K562 (cell line): ENCODE results near the gene BNIP3. TPM values are rescaled to one million over a fixed set of nuclear protein-coding genes. Genes with fewer than 3 reads are reported as not detected.

ENCODE experiments used
- ATF3 ChIP-seq, 2 experiments: fragments of 450-650 bp in 1 of 2; sonication (generic) in 1 of 2; formaldehyde crosslinking in 1 of 2; IDR thresholded peaks in 1 of 2; conservative IDR thresholded peaks in 1 of 2; 2 replicates each; pipeline versions ENCODE4 v1.6.1 to v1.8.1; 2016 to 2023; ENCODE audit warnings: mild to moderate bottlenecking in 2 of 2, moderate library complexity in 2 of 2, inconsistent platforms in 1 of 2, missing genetic modification reagents in 1 of 2
- C11orf30 ChIP-seq: fragments of 450-650 bp; IDR thresholded peaks from 2 replicates; pipeline ENCODE4 v1.6.1; 2016; ENCODE audit warnings: low read depth, mild to moderate bottlenecking
- CEBPG ChIP-seq, 3 experiments: fragments of 200-800 bp in 1 of 3; sonication (Bioruptor generic) in 1 of 3; sonication (generic) in 1 of 3; formaldehyde crosslinking in 1 of 3; IDR thresholded peaks in 2 of 3; conservative IDR thresholded peaks in 1 of 3; 2 replicates each; pipeline versions ENCODE4 v1.6.1 to v1.8.0; 2016 to 2022; ENCODE audit warnings: missing compliant biosample characterization in 2 of 3, missing genetic modification characterization in 2 of 3, mild to moderate bottlenecking in 1 of 3, missing genetic modification reagents in 1 of 3
- CHD4 ChIP-seq: fragments of 200-600 bp; sonication (generic); IDR thresholded peaks from 3 replicates; pipeline ENCODE4 v1.6.1; 2012; ENCODE audit warnings: low read depth, mild to moderate bottlenecking, mixed read lengths, low read length, inconsistent platforms; ENCODE audit not compliant: insufficient read depth, insufficient replicate concordance, poor library complexity, severe bottlenecking
- E2F4 ChIP-seq: sonication (generic); formaldehyde crosslinking; IDR thresholded peaks from 2 replicates; pipeline ENCODE4 v1.8.0; 2022; ENCODE audit warnings: mild to moderate bottlenecking, low read depth, missing genetic modification reagents
- HNRNPL ChIP-seq: fragments of 200-400 bp; formaldehyde crosslinking; IDR thresholded peaks from 2 replicates; pipeline ENCODE4 v1.6.1; 2017; ENCODE audit warnings: low read depth, mild to moderate bottlenecking, low read length
- IRF1 ChIP-seq: sonication (generic); formaldehyde crosslinking; IDR thresholded peaks from 2 replicates; pipeline ENCODE4 v1.8.0; 2022; ENCODE audit warnings: missing genetic modification reagents, mild to moderate bottlenecking, borderline replicate concordance
- MAFK ChIP-seq: IDR thresholded peaks from 2 replicates; pipeline ENCODE4 v1.6.1; 2011; ENCODE audit warnings: low read length, improper control_type of control experiment
- PHF20 ChIP-seq: fragments of 450-650 bp; IDR thresholded peaks from 2 replicates; pipeline ENCODE4 v1.6.1; 2018; ENCODE audit not compliant: partially characterized antibody
- SIX5 ChIP-seq, 2 experiments: IDR thresholded peaks; 2 replicates each; pipeline ENCODE4 v1.6.1; 2011; ENCODE audit warnings: low read length in 2 of 2, borderline replicate concordance in 1 of 2, low read depth in 1 of 2, mild to moderate bottlenecking in 1 of 2, moderate library complexity in 1 of 2; ENCODE audit not compliant: insufficient read depth in 1 of 2
- SMARCE1 ChIP-seq: fragments of 450-650 bp; IDR thresholded peaks from 2 replicates; pipeline ENCODE4 v1.7.1; 2016; ENCODE audit warnings: mild to moderate bottlenecking
- TCFL5 ChIP-seq: fragments of 250-450 bp; sonication (Bioruptor Pico); conservative IDR thresholded peaks from 2 replicates; pipeline ENCODE4 v1.6.1; 2021; ENCODE audit warnings: mild to moderate bottlenecking, moderate library complexity, matching md5 sums
- ZNF124 ChIP-seq: sonication (generic); formaldehyde crosslinking; IDR thresholded peaks from 2 replicates; pipeline ENCODE4 v1.8.1; 2022; ENCODE audit warnings: missing genetic modification reagents
- ZNF224 ChIP-seq: sonication (generic); formaldehyde crosslinking; IDR thresholded peaks from 2 replicates; pipeline ENCODE4 v1.8.0; 2022; ENCODE audit warnings: mild to moderate bottlenecking, missing genetic modification reagents
- ZNF408 ChIP-seq: fragments of 250-450 bp; sonication (Bioruptor Pico); IDR thresholded peaks from 2 replicates; pipeline ENCODE4 v1.4.0; 2020; ENCODE audit warnings: low read depth, mild to moderate bottlenecking, moderate library complexity
- polyA plus RNA-seq, 8 experiments: library from polyadenylated mRNA; depleted of rRNA in 4 of 8; stranded (reverse) in 5 of 8; unstranded in 3 of 8; fragments of >200 nt; fragmentation: Nextera tagmentation in 2 of 8; fragmentation: Illumina TruSeq in 1 of 8; extraction: Ambion mirVana in 2 of 8; extraction: Trizol in 1 of 8; gene quantifications; 2 replicates each; pipeline versions ENCODE4 v1.2.1 to v1.2.3, GENCODE V29; 2011 to 2014; ENCODE audit warnings: inconsistent platforms in 1 of 8, missing spikeins in 1 of 8
- total RNA-seq, 7 experiments: library from RNA; depleted of rRNA in 6 of 7; stranded (reverse); fragments of >200 nt in 6 of 7; fragmentation: Illumina TruSeq in 2 of 7; extraction: Trizol in 2 of 7; gene quantifications; 2 replicates each; pipeline versions ENCODE4 v1.2.1 to v1.2.3, GENCODE V29; 2011 to 2021; ENCODE audit warnings: low replicate concordance in 1 of 7
- TF ChIP-seq, protein P1 (sequence below): fragments of 250-450 bp; sonication (Bioruptor Pico); IDR thresholded peaks from 2 replicates; pipeline ENCODE4 v1.5.0; 2021; ENCODE audit warnings: mild to moderate bottlenecking, moderate library complexity
- TF ChIP-seq, protein P2 (sequence below): sonication (generic); formaldehyde crosslinking; IDR thresholded peaks from 2 replicates; pipeline ENCODE4 v1.9.0; 2022; ENCODE audit warnings: mild to moderate bottlenecking, missing genetic modification reagents
- TF ChIP-seq, protein P3 (sequence below): fragments of 250-450 bp; sonication (Bioruptor Pico); IDR thresholded peaks from 2 replicates; pipeline ENCODE4 v1.6.1; 2021; ENCODE audit warnings: mild to moderate bottlenecking

BNIP3 gene
- total and polyA plus RNA-seq, 9 of the 15 experiments (the other 6 are each of a cell fraction or from before 2014, with no cell fraction given), result 9.2 to 119 (median 42.2) TPM

DNA sequence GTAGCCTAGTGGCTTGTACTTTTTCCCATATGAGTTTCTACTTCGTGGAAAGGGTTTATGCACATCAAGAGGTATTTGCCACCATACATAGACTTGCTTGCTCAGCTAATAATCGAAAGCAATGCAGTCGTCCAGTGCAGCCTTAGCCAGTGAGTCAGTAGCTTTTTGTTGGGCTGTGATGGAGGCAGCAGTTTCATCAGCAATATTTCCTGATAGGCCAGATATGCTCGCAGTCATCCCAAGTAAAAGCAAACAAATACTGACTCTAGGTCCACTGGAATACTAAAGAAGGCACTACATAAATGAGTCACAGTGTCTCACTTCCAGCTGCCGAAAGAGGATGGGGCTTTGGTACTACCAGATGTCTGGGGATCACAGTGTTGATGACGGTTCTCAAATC is 2.1 kb upstream of the BNIP3 start (continued):
- no peak for TF ChIP-seq CHD4
- TF ChIP-seq ZNF224 (CRISPR knock-in tag), result no peak
- no peak for TF ChIP-seq ZNF408
- no peak for TF ChIP-seq ZNF124 (CRISPR knock-in tag)
- TF ChIP-seq SMARCE1, result no peak
- TF ChIP-seq, protein P1, sequence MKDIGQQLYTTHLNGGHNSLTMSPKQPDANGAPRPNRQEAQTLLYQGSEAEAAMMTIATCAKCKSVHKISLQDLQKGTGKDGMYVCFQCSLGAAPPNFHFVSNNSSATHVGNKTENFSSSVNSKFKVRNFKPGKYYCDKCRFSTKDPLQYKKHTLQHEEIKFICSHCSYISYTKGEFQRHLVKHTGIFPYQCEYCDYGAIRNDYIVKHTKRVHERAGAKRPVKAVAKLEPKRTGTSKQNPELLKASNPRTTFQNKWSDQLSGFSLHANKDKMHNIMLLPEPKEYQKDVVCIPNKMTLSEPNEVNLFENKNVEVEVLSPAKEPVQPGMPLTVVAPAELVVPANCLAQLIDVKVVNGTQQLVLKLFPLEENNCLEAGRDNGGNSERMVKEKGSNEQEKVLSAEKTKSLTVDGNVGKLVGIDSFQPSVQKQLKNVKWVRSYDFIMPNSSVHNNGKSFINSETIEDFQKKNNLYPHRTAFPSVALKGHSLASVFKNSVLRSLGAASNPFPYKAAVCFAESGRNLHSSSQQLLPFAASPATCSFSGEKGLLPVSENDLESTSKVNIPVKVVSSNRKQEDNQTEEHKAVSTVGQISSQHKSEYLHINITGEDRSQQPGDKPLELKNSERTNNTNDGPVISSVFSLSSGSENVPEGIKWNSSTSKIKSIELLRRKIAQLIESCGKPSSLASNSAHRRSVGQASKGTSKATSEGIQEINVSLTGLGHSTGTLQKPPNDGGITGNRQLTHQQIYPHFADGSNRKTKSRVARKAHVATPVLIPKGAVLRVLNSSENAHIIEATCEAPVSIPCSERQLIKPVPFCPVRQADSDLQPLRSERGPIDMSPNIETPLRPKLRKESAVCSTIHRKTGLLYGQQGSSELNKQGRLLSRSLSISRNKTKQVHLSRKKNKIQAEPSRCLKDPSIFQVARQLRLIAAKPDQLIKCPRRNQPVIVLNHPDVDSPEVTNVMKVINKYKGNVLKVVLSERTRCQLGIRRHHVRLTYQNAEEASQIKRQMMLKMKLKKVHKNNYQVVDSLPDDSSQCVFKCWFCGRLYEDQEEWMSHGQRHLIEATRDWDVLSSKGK (CRISPR knock-in tag), result no peak
- no peak for TF ChIP-seq IRF1
- no peak for TF ChIP-seq PHF20
- TF ChIP-seq SIX5 (IDR thresholded peaks at IDR 0.05; ENCODE audit: borderline replicate concordance in 1 of 2, insufficient read depth in 1 of 2, low read depth in 1 of 2, low read length in 2 of 2), result no peak
- peak; percentile 79 for TF ChIP-seq C11orf30
- TF ChIP-seq CEBPG (CRISPR knock-in tag; IDR thresholded peaks at IDR 0.05), result no peak
- 0 out of 4 replicates have a peak, but pooled peaks of 1 of the 2 experiments have one; percentile 23 for TF ChIP-seq CEBPG (tag; conservative IDR thresholded peaks at IDR 0.05 in 1 of 2, IDR thresholded peaks at IDR 0.05 in 1 of 2)
- TF ChIP-seq, protein P2, sequence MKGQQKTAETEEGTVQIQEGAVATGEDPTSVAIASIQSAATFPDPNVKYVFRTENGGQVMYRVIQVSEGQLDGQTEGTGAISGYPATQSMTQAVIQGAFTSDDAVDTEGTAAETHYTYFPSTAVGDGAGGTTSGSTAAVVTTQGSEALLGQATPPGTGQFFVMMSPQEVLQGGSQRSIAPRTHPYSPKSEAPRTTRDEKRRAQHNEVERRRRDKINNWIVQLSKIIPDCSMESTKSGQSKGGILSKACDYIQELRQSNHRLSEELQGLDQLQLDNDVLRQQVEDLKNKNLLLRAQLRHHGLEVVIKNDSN (CRISPR knock-in tag), result no peak
- peak; percentile 56 for TF ChIP-seq ATF3 (IDR thresholded peaks at IDR 0.05)
- TF ChIP-seq ATF3 (CRISPR knock-in tag; conservative IDR thresholded peaks at IDR 0.05), result no peak
- TF ChIP-seq TCFL5 (CRISPR knock-in tag), result no peak
- no peak for TF ChIP-seq E2F4
- TF ChIP-seq HNRNPL, result no peak
- TF ChIP-seq, protein P3, sequence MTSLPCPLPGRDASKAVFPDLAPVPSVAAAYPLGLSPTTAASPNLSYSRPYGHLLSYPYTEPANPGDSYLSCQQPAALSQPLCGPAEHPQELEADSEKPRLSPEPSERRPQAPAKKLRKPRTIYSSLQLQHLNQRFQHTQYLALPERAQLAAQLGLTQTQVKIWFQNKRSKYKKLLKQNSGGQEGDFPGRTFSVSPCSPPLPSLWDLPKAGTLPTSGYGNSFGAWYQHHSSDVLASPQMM (CRISPR knock-in tag), result no peak
- TF ChIP-seq MAFK, result peak; percentile 10; the same call in 1 of the 2 replicates
